GM19035 (cell line): ENCODE measurements around the gene POLR1D.
"Not testable (repeated sequence)": the region's sequence is repeated elsewhere in the genome, so short reads cannot be mapped to it uniquely, and the experiment has no call there.

Source experiments
- ATAC-seq: cut with Tn5 transposase; IDR thresholded peaks from one replicate; pipeline ENCODE4 v1.9.1; 2021; ENCODE audit not compliant: unreplicated experiment

Gene POLR1D

DNA sequence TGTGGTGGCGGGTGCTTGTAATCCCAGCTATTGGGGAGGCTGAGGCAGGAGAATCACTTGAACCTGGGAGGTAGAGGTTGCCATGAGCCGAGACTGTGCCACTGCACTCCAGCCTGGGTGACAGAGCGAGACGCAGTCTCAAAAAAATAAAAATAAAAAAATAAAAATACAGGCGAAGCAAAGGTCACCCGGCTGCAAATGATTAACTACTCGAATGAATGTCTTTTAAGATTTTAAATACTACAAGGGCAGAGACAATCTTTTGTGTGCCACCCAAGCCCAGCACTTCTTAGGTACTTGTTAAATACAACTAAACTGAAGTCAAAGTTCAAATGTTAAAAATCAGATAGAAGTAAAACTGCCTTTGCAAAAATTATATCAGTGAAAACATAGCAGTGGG, 8.1 kb upstream of the POLR1D start:
- no peak for ATAC-seq

DNA sequence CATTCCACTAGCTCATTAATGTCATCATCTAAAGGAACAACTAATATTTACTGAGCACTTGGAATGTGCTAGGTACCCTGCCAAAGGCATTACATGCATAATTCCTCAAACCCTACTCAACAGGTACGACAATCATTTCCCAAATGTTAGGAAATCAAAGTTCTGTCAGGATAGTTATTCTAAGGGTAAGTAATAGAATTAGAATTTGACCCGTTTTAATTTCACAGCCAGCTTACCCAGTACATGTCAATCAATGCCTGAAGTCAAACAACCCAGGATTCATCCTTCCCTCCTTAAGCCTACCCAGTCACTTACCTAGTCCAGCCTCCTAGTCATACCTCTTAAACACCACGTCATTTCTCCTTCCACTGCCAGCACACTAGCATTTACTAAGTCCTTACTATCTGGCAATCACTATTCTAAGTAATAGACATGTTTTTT, 3.8 kb upstream of the POLR1D start:
- no peak for ATAC-seq

DNA sequence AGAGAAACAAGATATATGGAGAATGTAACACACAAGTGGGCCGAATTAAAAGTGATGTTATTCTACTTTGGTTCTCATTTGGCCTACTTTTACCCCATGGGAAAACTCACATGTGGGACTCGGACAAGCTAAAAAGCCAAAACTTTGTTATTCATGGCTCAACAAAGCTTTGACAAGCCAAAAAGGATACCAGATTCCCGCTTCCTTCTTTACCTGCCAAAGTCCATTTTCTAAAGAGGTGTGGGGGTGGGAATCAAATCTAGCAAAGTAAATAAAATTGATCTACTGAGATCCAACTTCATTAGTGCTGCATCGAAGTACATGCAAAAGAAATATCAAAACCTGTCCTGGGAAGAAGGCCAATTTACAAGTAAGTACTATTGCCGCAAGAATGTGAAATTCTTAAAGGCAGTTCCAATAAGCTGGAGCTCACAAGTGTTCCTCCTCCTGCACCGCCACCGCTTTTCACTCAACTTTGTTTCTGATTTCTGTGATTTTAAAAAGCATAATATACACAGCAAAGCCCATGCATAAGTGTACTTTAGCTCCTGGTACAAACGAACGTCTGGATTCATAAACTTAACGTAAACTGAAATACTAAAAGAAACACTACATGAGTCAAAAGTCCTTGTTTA, 2.5 kb upstream of the POLR1D start:
- no peak for ATAC-seq

DNA sequence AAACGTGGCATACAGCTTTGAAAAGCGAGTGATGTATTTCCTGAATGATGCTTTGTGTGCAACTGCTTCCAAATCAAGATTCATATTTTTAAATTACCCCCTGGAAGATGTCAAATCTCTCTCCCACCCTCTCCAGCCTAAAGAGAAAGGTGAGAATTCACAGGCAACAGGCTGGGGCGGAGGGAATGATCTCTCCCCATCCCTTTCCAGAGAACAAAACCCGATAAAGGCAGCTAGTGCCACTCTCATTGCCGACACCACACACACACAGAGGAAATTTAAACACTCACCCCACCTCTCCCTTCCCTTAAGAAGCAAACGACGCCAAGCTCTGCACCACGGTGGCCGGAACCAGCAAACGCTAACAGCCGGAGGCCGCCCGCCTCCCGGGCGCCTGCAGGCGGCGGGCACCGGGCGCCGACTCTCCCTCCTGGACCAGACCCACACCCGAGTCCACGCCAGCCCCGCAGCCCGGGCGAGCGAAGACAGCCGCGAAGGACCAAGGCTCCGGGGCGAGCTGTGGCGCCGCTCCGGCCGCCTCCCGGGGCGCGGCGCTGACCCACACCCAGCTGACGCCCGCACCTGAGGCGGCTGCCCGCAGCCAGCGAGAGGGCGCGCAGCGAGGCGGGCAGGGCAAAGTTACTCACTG, 1.8 kb upstream of the POLR1D start:
- peak; percentile 36 for ATAC-seq

DNA sequence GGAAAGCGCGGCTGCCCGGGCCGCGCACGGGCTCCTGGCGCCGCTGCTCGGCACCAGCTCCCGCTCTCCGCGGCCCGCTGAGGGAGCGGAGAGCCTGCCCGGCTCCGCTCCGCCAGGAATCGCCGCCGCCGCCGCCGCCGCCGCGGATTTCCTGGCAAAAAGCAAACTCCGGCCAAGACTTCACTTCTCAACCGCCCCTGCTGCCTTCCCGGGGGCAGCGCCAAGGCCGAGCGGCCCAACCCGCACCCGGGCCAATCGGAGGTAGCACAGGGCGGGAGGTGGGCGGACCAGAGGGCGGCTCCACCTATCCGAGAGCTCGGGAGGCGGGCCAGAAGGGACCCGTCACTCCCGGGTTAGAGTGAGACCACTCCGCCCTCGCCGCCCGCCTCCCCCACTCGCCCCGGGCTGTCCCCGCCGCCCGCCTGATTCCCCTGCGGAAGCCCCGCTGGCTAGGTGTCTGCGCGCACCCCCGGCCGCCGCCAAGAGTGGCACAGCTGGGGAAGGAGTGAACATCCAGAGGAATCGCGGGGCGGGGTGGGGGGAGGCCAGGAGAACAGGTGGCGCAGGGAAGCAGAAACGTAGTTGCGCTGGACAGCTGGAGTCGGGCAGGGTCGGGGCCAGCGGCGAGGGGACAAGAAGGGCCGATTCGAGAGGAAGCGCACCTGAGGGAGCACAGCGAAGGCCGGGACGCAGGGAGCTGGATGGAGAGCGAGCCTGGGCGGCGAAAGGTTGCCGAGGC, 1.1 kb upstream of the POLR1D start, which contains the start of gene LNX2:
LNX2 (minus strand) TSS at position 153 of the 739 bp plus-strand sequence. CDS start 38,826 bp downstream, outside the sequence.
- ATAC-seq: peak; percentile 85

DNA sequence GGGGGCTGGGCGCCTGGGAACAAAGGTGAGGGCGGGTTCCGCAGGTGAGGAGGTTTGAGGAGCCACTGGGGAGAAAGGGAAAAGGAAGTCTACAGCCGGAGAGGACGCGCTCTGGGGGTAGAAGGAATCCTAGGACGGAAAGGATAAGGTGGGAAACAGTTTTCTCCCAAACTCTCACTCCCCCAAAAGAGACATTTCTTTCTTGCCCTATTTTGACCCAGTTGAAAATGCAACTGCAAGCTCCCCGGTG, 651 bp upstream of the POLR1D start:
- no peak for ATAC-seq

DNA sequence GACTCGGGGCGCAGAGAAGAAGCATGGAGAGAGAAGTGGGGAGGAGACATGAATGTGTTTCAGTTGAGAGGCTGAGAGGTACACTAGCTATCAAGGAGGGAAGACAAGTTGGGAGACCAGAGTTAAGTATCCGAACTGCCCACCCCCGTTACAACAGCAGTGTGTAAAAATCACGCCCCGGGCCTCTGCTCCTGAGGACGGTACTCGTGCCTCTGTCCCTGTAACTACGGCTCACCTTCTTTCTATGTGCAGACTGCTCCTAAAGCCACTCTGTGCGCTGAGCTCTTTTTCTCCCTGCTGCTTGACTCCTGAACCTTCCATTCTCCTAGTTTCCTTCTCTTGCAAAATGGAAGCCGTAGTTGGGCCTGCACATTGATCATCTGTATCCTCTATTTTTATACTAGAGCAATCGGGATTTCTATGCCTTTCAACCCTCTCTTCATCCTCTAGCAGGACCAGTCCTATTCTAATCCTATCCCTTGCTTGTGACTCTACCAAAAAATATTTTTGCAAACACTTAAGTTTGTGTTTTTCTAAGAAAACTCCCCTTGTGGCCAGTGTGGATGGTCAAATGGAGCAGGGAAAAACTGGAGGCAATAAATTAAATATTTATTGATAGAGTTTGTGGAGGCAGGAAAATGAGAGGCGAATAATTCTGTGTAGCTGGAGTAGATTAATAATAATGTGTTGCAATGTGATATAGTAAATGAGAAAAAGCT, 569 bp downstream of the POLR1D start:
- peak; percentile 0 for ATAC-seq

DNA sequence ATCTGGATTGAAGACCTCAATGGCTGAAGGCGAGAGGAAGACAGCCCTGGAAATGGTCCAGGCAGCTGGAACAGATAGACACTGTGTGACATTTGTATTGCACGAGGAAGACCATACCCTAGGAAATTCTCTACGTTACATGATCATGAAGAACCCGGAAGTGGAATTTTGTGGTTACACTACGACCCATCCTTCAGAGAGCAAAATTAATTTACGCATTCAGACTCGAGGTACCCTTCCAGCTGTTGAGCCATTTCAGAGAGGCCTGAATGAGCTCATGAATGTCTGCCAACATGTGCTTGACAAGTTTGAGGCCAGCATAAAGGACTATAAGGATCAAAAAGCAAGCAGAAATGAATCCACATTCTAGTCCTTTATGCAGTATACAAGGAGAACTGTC, 1.2 kb downstream of the POLR1D start:
- ATAC-seq: no peak

DNA sequence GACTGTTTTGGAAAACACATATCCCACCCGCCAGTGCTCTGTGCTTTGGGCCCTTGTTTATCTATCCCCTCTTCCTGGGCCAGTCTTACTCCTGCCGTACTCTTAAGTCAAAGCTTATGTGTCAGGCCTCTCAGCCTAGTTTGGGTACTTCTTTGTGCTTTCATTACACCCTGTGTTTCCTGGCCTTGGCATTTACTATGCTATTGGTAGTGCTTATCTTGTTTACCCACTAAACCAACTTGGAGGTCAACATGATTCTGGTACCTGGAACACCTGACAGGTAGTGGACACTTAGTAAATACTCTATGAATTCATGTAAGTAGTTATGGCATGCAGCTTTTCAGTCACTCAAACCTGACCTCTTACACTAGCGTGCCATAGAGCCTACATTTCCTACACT, 2.4 kb downstream of the POLR1D start:
- ATAC-seq: no peak

DNA sequence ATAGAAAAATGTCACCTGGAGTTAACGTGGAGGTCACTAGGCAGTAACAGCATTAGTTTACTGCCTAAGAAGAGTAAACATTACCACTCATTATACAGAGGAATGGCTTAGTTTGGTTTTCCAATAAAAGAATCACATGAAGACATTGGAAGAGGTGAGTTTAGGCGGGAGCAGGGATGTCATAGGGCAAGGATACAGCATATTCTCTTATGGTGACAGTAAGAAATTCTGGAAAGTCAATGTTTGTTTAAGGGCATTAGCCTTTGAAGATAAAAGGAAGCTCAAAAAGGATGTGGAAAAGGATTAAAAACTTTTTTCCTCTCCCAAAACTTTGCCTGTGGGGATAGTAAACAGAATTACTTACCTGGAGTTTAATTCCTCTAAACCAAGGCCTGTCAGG, 4.1 kb downstream of the POLR1D start:
- no peak for ATAC-seq

DNA sequence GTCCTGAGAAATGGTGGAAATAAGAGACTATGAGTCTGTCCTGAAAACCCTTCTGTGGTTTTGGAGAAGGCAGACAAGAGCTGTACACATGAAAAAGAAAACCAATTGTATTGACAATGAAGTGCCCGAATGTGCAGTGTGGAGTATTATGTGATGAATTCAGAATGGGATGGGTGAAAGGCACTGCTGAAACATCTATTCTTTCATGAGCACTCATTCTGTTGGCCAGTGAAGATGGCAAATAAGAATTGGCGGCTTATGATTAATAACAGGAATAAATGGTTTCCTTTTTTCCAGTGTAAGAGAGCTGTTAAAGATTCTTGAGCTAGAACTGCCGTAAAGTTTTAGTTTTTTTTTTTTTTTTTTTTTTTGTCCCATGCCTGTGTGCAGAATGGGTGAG, 5.7 kb downstream of the POLR1D start:
- ATAC-seq: no peak

DNA sequence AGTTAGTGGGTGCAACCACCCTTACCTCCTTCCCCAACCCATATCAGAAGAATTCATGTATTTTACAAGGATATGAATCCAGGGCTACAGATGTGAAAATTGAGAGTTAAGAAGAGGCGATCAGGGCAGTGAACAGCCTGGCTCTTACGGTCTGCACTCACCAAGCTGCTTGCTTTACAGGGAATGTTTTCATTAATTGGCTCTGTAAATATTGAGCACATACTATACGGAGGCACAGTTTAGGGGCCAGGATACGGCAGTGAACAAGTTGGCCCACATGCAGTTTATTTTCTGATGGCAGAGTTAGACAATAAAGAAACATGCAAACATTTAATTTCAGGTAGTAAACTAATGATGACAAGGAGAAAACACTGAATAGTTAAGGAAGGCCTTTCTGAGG, 6.4 kb downstream of the POLR1D start:
- ATAC-seq: no peak

DNA sequence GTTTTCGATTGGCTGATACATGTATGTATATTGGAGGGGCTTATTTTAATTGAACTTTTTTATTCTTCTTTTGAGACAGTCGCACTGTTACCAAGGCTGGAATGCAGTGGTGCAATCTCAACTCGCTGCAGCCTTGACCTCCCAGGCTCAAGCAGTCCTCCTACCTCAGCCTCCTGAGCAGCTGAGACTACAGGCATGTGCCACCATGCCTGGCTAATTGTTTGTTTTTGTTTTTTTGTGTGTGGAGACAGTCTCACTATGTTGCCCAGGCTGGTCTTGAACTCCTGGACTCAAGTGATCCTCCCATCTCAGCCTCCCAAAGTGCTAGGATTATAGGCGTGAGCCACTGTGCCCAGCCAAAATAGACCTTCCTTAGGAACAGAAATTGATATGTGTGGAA, 7.1 kb downstream of the POLR1D start:
- not testable (repeated sequence) for ATAC-seq

DNA sequence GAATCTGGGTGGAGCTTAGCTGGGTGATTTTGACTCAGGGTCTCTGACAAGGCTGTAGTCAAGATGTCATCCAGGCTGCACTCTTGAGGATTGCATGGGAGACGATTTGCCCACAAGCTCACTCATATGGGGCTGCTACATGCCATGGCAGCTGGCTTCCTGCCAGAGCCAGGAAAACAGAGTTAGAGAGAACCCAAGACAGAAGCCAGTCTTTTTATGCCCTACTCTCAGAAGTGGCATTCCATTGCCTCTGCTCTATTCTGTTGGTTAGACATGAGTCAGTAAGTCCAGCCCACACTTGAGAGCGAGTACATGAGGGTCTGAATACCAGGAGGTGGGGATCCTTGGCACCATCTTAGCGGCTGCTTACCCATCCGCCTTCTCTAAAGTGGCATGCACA, 9.5 kb downstream of the POLR1D start:
- ATAC-seq: no peak

DNA sequence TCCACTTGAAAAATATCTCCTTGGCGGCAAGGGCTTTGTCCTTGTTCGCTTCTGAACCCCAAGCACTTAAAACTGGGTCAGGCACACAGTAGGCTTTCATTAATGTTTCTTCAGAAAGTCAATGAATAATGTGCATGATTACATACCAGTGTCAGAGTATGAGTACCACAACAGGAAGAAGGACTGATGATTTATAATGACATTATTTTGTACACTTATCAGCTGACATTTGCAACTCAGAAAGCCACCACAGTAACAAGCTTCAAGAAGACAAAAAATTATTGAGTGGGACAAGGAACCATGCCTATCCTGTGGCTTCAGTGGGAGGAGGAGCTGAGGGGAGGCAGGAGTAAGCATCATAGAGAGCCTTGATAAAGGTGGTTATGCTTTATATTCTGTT, 10.0 kb downstream of the POLR1D start:
- ATAC-seq: no peak

DNA sequence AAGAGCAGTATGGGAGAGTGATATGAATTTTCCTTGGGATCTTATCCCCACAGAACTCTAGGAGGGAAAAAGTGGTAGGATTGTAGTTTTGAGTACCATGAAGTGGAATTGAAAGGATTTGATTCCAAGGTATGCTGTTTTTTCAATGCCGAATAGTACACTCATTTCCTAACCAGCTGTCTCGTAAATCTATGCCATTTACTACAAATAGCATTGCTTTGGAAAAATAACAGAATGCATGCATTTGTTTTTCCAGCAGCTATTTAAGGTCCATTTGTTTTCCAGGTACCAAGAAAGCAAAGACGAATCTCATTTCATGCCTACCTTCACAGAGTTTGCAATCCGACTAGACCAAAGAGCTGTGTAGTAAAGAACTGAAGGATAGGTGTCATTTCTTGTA, 10.5 kb downstream of the POLR1D start:
- no peak for ATAC-seq

DNA sequence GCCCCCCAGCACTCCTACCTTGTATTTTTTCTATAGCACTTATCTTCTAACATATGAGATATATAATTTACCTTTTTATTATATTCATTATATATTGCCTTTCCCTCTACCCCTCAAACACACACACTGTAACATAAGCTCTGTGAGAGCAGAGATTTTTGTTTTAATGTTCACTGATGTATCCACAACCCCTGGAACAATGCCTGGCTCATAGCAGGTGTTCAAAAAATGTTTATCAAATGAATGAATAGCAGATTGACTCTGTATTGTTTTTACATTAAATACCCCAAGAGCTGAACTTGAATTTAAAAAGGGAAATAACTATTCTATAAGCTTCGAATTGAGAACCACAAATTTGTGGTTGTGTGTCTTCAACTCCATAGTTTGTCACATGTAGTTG, 11.0 kb downstream of the POLR1D start:
- ATAC-seq: no peak

DNA sequence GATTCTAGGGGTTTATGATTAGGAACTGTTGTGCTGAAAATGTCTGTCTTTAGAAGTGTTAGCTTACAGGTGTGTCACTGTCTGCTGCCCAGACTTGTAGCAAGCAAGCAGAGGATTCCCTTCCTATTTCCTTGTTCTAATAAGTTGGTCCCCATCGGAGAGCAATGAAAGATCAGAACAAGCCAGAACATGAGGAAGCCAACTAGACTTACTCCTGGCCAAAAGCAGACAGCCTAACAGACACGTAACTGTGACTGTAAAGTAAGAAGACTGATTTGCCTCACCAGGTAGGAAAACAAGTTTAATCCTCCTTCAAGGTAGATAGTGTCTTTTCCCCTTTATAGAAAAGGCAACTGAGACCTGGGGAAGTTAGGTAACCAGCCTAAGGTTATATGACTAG, 12.5 kb downstream of the POLR1D start:
- no peak for ATAC-seq

DNA sequence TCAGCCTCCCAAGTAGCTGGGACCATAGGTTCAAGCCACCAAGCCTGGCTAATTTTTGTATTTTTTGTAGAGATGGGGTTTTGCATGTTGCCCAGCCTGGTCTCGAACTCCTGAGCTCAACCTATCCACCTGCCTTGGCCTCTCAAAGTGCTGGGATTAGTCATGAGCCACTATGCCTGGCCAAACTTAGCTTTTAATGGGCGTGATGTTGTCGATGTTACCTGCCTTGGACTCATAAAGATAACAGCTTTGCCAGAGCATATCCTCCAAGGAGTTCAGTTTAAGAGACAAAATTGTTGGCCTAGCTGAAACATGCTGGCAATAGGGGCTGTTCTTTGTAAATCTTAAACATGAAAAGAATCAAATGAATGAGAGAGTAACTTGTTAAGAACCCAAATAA, 13.1 kb downstream of the POLR1D start:
- ATAC-seq: no peak

DNA sequence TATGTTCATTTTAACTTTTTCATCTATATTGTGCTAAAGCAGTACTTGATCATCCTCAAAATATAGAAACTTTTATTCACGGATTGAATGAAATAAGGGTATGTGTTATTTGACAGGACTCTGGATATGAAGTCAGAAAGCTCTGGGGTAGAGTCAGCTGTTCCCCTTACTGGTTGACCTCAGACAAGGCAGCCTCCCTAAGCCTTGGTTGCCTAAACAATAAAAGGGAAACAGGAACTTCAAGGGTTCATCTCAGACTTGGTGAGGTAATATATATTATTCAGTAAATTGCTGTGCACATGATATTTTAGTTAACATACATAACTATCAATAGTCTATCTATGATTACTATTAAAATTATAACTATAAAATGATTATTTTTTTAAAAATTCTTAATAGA, 13.6 kb downstream of the POLR1D start:
- ATAC-seq: no peak

DNA sequence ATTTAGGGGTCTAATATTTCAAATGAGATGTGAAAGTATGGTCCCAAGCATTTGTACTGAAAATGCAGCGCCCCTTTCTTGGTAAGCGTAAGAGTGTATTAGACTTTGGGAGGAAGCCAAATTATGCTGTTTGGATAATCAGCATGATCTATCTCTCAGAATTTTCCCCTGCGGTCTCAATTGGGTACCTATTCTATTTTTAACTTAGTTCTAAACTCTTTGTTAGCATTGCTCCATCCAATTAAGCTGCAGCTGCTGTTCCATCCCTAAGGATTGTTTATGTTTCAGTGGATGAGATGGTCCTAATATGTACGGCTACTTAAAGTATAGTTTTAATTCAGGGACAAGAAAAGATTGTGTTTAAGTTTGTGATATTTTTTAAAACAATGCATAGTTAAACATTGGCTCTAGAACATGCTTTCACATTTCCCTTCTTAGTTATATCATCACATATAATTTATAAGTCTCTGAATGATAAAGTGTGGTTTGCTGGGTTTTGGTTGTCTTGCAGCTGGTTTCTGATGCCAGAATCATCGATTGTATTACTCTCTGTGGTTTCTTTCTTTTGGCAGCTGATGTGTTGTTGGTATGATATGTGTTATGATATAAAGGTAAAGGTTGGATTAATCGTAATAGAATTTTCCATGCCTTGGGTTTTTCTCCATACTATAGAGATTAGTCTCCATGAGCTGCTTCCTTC, 15.0 kb downstream of the POLR1D start:
- ATAC-seq: no peak
